Esophagus squamous epithelium (tissue), 4 donors: Measurements from ENCODE around the gene DIPK1B.

Source experiments
- POLR2A ChIP-seq, 4 donors: fragments of 450-650 bp; IDR thresholded peaks; one replicate each; pipeline ENCODE4 v1.6.1; 2017; ENCODE audit warnings: antibody characterized with exemption in 4 of 4, mild to moderate bottlenecking in 4 of 4, moderate library complexity in 3 of 4
- TF ChIP-seq, protein P1 (sequence below), 6 experiments: fragments of 450-650 bp in 4 of 6; fragments of 200-600 bp in 2 of 6; sonication (generic) in 2 of 6; IDR thresholded peaks; one replicate each; pipeline ENCODE4 v1.5.1; 2016 to 2019; ENCODE audit warnings: antibody characterized with exemption in 6 of 6, mild to moderate bottlenecking in 4 of 6, moderate library complexity in 4 of 6

DNA sequence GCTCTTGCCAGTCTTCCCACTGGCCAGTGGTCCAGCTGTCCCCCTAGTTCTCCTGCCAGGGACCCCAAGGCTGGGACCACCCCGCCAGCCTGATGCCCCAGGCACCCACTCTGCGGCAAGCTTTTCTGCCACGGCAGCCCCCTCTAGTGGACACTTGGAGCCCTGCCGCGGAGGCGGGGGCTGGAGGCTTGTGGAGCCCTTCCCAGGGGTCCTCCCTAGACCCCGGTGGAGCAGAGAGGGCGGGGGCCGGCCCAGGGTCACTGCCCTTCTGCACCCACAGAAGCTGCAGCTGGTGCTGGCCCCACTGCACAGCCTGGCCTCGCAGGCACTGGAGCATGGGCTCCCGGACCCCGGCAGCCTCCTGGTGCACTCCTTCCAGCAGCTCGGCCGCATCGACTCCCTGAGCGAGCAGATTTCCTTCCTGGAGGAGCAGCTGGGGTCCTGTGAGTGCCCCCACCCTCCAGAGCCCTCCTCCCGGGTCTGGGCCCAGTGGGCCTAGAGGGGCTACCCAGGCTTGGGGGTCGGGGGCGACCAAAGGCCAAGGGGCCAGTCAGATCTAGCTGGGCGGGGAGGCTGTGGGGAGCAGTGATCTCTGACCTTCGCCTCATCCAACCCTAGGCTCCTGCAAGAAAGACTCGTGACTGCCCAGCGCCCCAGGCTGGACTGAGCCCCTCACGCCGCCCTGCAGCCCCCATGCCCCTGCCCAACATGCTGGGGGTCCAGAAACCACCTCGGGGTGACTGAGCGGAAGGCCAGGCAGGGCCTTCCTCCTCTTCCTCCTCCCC, 40.5 kb upstream of the DIPK1B start:
- no peak for TF ChIP-seq POLR2A (IDR thresholded peaks at IDR 0.05)
- TF ChIP-seq, protein P1, sequence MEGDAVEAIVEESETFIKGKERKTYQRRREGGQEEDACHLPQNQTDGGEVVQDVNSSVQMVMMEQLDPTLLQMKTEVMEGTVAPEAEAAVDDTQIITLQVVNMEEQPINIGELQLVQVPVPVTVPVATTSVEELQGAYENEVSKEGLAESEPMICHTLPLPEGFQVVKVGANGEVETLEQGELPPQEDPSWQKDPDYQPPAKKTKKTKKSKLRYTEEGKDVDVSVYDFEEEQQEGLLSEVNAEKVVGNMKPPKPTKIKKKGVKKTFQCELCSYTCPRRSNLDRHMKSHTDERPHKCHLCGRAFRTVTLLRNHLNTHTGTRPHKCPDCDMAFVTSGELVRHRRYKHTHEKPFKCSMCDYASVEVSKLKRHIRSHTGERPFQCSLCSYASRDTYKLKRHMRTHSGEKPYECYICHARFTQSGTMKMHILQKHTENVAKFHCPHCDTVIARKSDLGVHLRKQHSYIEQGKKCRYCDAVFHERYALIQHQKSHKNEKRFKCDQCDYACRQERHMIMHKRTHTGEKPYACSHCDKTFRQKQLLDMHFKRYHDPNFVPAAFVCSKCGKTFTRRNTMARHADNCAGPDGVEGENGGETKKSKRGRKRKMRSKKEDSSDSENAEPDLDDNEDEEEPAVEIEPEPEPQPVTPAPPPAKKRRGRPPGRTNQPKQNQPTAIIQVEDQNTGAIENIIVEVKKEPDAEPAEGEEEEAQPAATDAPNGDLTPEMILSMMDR (IDR thresholded peaks at IDR 0.05), result peak; percentile 51 to 73 (median 68)
